ENCODE results near the gene ZBED3.

GRCh38 chr5:77030097-77031071 is 56.7 kb downstream of the ZBED3 start, which contains the start of gene AGGF1:
- TF ChIP-seq CTCF (IDR thresholded peaks at IDR 0.05) (no peak), ZFX (IDR thresholded peaks at IDR 0.05; ENCODE audit: borderline replicate concordance) (no peak)
